MCF 10A (cell line): ENCODE results near the gene ZMYND8. TPM values are rescaled to one million over a fixed set of nuclear protein-coding genes. Genes with fewer than 3 reads are reported as not detected.

Experiments
- BruUV-seq: library from RNA; stranded (reverse); fragments of 400-500 nt; replicated peaks from 2 replicates; lab custom pipeline; 2021; lab: Mats Ljungman, UMichigan
- CTCF ChIA-PET: fragments of 300-600 bp; sonication (Branson Sonifier 250); formaldehyde crosslinking; extraction: SDS; loops from one replicate; lab custom pipeline; 2021; ENCODE audit warnings: antibody characterized with exemption, inconsistent platforms; lab: Yijun Ruan, JAX
- POLR2A ChIA-PET: fragments of 300-600, 350-650 bp; sonication (Branson Sonifier 250); formaldehyde crosslinking; extraction: SDS; loops from one replicate; lab custom pipeline; 2020; ENCODE audit warnings: antibody characterized with exemption, inconsistent platforms; lab: Yijun Ruan, JAX
- DNase-seq: peaks from one replicate; pipeline ENCODE4 v3.0.0-alpha.2; 2018; ENCODE audit not compliant: unreplicated experiment
- H3K27ac Mint-ChIP-seq: one replicate; pipeline ENCODE4 v1.8.0; 2022; ENCODE audit warnings: mild to moderate bottlenecking, low read depth, mixed read lengths; ENCODE audit not compliant: unreplicated experiment
- H3K27me3 Mint-ChIP-seq: one replicate; pipeline ENCODE4 v1.8.0; 2022; ENCODE audit warnings: mixed read lengths; ENCODE audit not compliant: insufficient read depth, unreplicated experiment
- H3K36me3 Mint-ChIP-seq: one replicate; pipeline ENCODE4 v1.8.0; 2022; ENCODE audit warnings: mild to moderate bottlenecking, moderate library complexity, mixed read lengths; ENCODE audit not compliant: insufficient read depth, unreplicated experiment
- H3K4me1 Mint-ChIP-seq: one replicate; pipeline ENCODE4 v1.8.0; 2022; ENCODE audit warnings: mixed read lengths; ENCODE audit not compliant: insufficient read depth, unreplicated experiment
- H3K4me3 Mint-ChIP-seq: one replicate; pipeline ENCODE4 v1.8.0; 2022; ENCODE audit warnings: mild to moderate bottlenecking, moderate library complexity, mixed read lengths; ENCODE audit not compliant: unreplicated experiment
- H3K9me3 Mint-ChIP-seq: one replicate; pipeline ENCODE4 v1.8.0; 2022; ENCODE audit warnings: mixed read lengths; ENCODE audit not compliant: unreplicated experiment
- intact Hi-C: fragments of 100-400 bp; cut with micrococcal nuclease; formaldehyde crosslinking; loops from 2 replicates; pipeline ENCODE4 v1.14.1; 2022
- total RNA-seq: library from RNA; stranded (reverse); gene quantifications from 2 replicates; pipeline ENCODE4 v1.2.3, GENCODE V29; 2022
- TF ChIP-seq, protein P1 (sequence below): fragments of 200-600 bp; IDR thresholded peaks from one replicate; pipeline ENCODE4 v1.8.0; 2022; ENCODE audit warnings: antibody characterized with exemption, mild to moderate bottlenecking; ENCODE audit not compliant: unreplicated experiment

Gene ZMYND8
- total RNA-seq, 1 experiment from 2014 or later: 127 TPM

DNA sequence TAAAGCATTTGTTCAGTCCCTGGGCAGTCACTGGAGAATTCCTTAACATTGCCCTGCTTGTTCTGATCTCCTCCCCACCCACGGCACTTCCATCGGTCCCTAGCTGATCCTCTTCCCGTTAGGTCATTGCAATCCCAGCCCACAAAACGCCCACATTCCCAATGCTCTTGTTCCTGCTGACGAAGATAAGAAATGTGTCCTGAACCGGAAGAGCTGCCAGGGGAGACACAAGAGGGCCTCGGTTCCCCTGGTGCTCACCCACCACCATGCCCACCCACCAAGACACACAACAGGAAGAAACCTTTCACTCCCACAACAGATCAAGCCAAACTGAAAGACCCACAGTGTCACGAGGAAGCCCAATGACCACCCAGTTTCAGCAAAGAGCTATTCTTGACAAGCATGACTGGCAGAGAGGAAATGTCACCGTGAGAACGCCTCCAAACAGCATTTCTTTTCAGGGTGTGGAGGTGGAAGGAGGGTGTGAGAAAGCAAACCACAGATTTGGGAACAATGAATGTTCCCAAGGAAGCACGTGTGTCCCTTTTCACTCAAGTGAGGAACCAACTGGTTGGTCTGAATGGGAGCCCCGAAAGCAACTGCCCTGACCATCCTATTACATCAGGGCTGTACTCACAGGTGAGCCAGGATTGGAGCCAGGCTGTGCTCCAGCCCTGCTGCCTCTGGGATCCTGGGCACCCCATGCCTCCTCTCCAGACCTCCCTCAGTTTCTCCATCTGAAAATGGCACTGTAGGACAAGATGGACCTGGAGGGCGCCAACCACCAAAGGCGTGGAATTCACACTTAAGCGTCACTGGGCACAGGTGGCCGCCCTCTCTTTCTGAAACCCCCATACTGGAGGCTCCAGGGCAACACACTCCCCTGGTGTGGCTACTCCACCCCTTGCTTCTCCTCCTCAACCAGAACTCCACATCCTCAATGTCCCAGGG, 97.5 kb downstream of the ZMYND8 start:
- BruUV-seq: no TSS peak
- intact Hi-C loops: no loop called here
- Mint-ChIP-seq H3K27ac (peak overlapping the region; percentile 86), H3K9me3 (no peaks in the 10 kb centered on the region), H3K4me3 (peak overlapping the region; percentile 19), H3K4me1 (peaks cover 37% of the 10 kb centered on the region), H3K36me3 (peaks cover 89% of the 10 kb centered on the region), H3K27me3 (no peaks in the 10 kb centered on the region)
- POLR2A ChIA-PET: interaction anchor here (0.6 to 1.3 kb wide), 6 partner anchors 11 to 242 kb away, joined by 3 to 4 read pairs (median 3); partner anchors contain the start of gene NCOA3
- DNase-seq: peak; percentile 73
- TF ChIP-seq, protein P1, sequence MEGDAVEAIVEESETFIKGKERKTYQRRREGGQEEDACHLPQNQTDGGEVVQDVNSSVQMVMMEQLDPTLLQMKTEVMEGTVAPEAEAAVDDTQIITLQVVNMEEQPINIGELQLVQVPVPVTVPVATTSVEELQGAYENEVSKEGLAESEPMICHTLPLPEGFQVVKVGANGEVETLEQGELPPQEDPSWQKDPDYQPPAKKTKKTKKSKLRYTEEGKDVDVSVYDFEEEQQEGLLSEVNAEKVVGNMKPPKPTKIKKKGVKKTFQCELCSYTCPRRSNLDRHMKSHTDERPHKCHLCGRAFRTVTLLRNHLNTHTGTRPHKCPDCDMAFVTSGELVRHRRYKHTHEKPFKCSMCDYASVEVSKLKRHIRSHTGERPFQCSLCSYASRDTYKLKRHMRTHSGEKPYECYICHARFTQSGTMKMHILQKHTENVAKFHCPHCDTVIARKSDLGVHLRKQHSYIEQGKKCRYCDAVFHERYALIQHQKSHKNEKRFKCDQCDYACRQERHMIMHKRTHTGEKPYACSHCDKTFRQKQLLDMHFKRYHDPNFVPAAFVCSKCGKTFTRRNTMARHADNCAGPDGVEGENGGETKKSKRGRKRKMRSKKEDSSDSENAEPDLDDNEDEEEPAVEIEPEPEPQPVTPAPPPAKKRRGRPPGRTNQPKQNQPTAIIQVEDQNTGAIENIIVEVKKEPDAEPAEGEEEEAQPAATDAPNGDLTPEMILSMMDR: no peak
- CTCF ChIA-PET: interaction anchor here (0.5 to 2.0 kb wide), 4 partner anchors 14 to 599 kb away, joined by 3 to 12 read pairs (median 3); no protein-coding TSS in a partner anchor

DNA sequence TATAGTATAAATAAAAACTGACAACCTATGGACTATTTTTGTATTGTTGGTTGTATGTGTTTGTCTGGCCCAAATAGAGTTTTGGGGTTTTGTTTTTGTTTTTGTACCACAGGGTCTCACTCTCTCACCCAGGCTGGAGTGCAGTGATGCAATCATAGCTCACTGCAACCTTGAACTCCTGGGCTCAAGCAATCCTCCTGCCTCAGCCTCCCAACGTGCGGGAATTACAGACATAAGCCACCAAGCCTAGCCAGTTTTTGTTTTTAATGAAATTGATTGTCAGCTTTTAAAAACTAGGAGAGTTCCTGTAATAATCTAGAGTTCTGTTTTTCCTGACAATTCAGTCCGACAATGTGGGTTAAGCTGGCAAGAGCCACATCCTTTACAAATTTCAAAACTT, 98.7 kb downstream of the ZMYND8 start:
- POLR2A ChIA-PET: interaction anchor here (1.0 to 1.3 kb wide), 2 partner anchors 13 to 92 kb away, joined by 3 read pairs; no protein-coding TSS in a partner anchor
- peaks cover 89% of the 10 kb centered on the region for H3K36me3 Mint-ChIP-seq
- H3K27me3 Mint-ChIP-seq: no peaks in the 10 kb centered on the region
- no peak for DNase-seq
- BruUV-seq: no TSS peak
- peaks cover 37% of the 10 kb centered on the region for H3K4me1 Mint-ChIP-seq
- TF ChIP-seq, protein P1: no peak
- H3K27ac Mint-ChIP-seq: peak overlapping the region; percentile 86
- no peak overlapping the region for H3K4me3 Mint-ChIP-seq
- CTCF ChIA-PET: interaction anchor here (0.7 to 2.0 kb wide), 2 partner anchors 15 to 126 kb away, joined by 3 to 12 read pairs; no protein-coding TSS in a partner anchor
- intact Hi-C loops: no loop called here
- H3K9me3 Mint-ChIP-seq: no peaks in the 10 kb centered on the region

DNA sequence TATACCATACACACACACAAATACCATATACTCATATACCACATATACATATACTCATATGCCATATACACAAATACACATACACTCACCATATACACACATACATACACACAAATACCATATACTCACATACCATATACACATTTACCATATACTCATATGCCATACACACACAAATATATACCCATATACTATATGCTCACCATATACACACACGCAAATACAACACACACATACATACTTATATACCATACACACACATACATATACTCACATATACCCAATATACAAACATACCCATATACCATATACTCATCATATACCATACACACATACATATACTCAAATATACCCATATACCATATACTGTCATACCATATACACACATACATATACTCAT, 99.2 kb downstream of the ZMYND8 start:
- no peaks in the 10 kb centered on the region for H3K27me3 Mint-ChIP-seq
- DNase-seq: no peak
- TF ChIP-seq, protein P1: no peak
- no peaks in the 10 kb centered on the region for H3K9me3 Mint-ChIP-seq
- intact Hi-C loops: no loop called here
- H3K4me3 Mint-ChIP-seq: no peak overlapping the region
- ChIA-PET POLR2A (interaction anchor here (0.6 to 1.3 kb wide), 3 partner anchors 13 to 127 kb away, joined by 3 read pairs; no protein-coding TSS in a partner anchor), CTCF (interaction anchor here (2.0 kb wide), 1 partner anchor 126 kb away, joined by 12 read pairs; no protein-coding TSS in a partner anchor)
- H3K36me3 Mint-ChIP-seq: peaks cover 89% of the 10 kb centered on the region
- H3K4me1 Mint-ChIP-seq: peaks cover 37% of the 10 kb centered on the region
- BruUV-seq: no TSS peak
- peak overlapping the region; percentile 28 for H3K27ac Mint-ChIP-seq
